ENCODE data around the gene FAM210B. TPM values are rescaled to one million over a fixed set of nuclear protein-coding genes. Genes with fewer than 3 reads are reported as not detected.
"Not testable (repeated sequence)": the region's sequence is repeated elsewhere in the genome, so short reads cannot be mapped to it uniquely, and the experiment has no call there.

The FAM210B gene
- total RNA-seq, 2 experiments from 2014 or later: 3.7 to 4.5 TPM

DNA sequence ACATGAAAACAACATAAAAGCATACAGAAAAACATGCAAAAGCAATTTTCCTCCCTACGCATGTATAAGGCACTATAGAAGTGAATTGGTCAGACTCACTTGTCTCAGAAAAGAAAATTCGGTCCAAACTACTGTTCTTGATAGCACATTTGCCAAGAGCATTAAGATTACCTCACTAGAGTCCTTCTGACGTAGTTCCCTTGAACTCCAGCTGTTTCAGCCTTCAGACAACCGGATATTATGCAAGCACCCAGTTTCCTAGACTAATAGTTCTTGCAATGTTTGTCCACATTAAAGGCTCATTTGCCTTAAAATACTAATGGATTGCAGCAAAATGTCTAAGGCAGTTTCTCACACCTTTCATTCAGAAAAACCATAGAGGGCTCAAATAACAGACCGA is 50.7 kb downstream of the FAM210B start:
- TF ChIP-seq, protein P1, sequence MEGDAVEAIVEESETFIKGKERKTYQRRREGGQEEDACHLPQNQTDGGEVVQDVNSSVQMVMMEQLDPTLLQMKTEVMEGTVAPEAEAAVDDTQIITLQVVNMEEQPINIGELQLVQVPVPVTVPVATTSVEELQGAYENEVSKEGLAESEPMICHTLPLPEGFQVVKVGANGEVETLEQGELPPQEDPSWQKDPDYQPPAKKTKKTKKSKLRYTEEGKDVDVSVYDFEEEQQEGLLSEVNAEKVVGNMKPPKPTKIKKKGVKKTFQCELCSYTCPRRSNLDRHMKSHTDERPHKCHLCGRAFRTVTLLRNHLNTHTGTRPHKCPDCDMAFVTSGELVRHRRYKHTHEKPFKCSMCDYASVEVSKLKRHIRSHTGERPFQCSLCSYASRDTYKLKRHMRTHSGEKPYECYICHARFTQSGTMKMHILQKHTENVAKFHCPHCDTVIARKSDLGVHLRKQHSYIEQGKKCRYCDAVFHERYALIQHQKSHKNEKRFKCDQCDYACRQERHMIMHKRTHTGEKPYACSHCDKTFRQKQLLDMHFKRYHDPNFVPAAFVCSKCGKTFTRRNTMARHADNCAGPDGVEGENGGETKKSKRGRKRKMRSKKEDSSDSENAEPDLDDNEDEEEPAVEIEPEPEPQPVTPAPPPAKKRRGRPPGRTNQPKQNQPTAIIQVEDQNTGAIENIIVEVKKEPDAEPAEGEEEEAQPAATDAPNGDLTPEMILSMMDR (IDR thresholded peaks at IDR 0.05): no peak
- CTCF ChIA-PET: interaction anchor here (1.1 to 1.3 kb wide), 3 partner anchors 9 to 15 kb away, joined by 3 to 4 read pairs (median 4); no protein-coding TSS in a partner anchor
- POLR2A ChIA-PET: interaction anchor here (0.8 to 1.1 kb wide), 3 partner anchors 9 to 18 kb away, joined by 3 read pairs; no protein-coding TSS in a partner anchor
- H3K9me3 Mint-ChIP-seq: peaks cover 8% of the 10 kb centered on the region
- intact Hi-C loops (cut with micrococcal nuclease): no loop called here
- no peak overlapping the region for H3K27ac Mint-ChIP-seq
- H3K4me1 Mint-ChIP-seq (ENCODE audit: low read depth): peaks cover 37% of the 10 kb centered on the region
- no peak overlapping the region for H3K4me3 Mint-ChIP-seq
- H3K27me3 Mint-ChIP-seq: no peaks in the 10 kb centered on the region
- peaks cover 59% of the 10 kb centered on the region for H3K36me3 Mint-ChIP-seq (ENCODE audit: low read depth)
- DNase-seq (no peak), ATAC-seq (no peak)

DNA sequence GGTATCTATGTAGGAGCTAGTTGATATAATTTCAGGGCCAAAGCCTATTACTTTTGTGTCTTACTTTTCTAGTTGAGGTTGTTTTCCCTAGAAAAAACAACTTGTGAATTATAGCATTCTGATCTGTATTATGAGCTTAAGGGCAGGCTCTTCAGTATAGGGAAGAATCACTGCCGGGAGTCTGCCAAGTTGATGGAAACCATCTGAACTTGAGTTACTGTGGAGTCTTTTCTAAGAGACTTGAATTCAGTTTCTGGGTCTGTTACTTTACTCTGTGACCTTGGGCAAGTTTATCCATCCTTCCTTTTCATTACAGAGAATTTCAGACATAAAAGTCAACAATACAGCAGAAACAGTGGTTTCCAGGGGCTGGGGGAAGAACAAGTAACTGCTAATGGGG is 51.2 kb downstream of the FAM210B start:
- Mint-ChIP-seq H3K36me3 (ENCODE audit: low read depth) (peaks cover 57% of the 10 kb centered on the region), H3K4me1 (ENCODE audit: low read depth) (peaks cover 40% of the 10 kb centered on the region), H3K27me3 (no peaks in the 10 kb centered on the region), H3K27ac (peak overlapping the region; percentile 35), H3K9me3 (peaks cover 8% of the 10 kb centered on the region), H3K4me3 (no peak overlapping the region)
- intact Hi-C loops (cut with micrococcal nuclease): loop anchor here (5.0 kb wide), 1 partner anchor 57 kb away; the partner anchor contains the start of gene RTF2
- no peak for ATAC-seq
- POLR2A ChIA-PET: interaction anchor here (0.6 to 1.1 kb wide), 4 partner anchors 9 to 19 kb away, joined by 3 read pairs; no protein-coding TSS in a partner anchor
- TF ChIP-seq, protein P1 (IDR thresholded peaks at IDR 0.05): no peak
- no peak for DNase-seq
- CTCF ChIA-PET: interaction anchor here (1.3 kb wide), 1 partner anchor 9 kb away, joined by 3 read pairs; no protein-coding TSS in a partner anchor

DNA sequence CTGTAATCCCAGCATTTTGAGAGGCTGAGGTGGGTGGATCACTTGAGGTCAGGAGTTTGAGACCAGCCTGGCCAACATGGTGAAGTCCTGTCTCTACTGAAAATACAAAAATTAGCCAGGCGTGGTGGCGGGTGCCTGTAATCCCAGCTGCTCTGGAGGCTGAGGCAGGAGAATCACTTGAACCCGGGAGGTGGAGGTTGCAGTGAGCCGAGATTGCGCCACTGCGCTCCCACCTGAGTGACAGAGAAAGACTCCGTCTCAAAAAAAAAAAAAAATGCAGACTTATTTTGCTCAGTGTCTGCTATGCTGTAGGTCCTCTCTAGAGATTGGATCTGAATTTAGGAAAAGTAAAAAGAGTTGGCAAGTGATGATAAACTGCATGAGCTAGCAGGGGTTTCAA is 52.5 kb downstream of the FAM210B start:
- Mint-ChIP-seq H3K27ac (peak overlapping the region; percentile 95), H3K36me3 (ENCODE audit: low read depth) (peaks cover 45% of the 10 kb centered on the region), H3K4me3 (peak overlapping the region; percentile 74), H3K4me1 (ENCODE audit: low read depth) (peaks cover 41% of the 10 kb centered on the region)
- not testable (repeated sequence) for DNase-seq, ATAC-seq, H3K9me3 Mint-ChIP-seq, H3K27me3 Mint-ChIP-seq
- intact Hi-C loops (cut with micrococcal nuclease): loop anchor here (5.0 kb wide), 1 partner anchor 56 kb away; the partner anchor contains the start of gene RTF2
- ChIA-PET CTCF (interaction anchor here (0.9 to 3.3 kb wide), 10 partner anchors 8 to 69 kb away, joined by 3 to 17 read pairs (median 4); partner anchors contain the start of genes AURKA and CSTF1), POLR2A (interaction anchor here (1.5 to 2.7 kb wide), 6 partner anchors 9 to 31 kb away, joined by 3 to 16 read pairs (median 6); partner anchors contain the start of genes AURKA and CSTF1)

DNA sequence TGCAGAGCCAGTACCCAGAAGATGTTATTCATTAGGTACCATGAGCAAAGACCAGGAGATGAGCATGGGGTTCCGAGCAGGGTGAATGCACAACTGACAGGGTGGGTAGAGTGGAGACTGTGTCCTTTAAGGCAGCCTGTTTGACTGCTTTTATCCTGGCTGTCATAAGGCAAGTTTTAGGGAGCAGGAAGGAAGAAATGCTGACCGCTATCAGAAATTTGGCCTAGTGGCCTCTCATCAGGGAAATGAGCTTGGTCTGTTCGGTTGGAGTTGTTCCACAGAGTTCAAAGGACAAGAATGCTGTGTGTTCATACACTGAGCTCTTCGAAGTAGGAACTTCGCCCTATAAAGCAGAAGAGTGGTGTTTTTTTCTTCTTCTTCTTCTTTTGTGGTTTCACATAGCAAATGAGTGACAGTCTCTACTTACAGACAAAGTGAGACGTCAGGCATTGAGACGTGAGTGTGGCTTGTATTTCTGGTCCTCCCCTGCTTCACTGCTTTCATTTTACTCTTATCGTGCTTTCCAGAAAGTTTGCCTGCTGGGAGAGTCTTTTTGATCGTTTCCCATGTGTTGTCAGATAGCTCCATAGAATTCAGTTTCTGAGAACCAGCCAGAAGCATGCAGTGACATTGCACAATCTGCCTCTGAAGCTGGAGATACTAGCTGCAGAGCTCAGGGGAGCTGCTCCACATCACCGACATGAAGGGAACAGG is 53.1 kb downstream of the FAM210B start, which contains the start of gene CASS4:
Gene CASS4, plus strand, starts transcription at position 502 of the 714 bp plus-strand sequence. Its CDS starts 199 bp downstream, at position 701.
- ChIA-PET POLR2A (interaction anchor here (0.7 to 2.7 kb wide), 12 partner anchors 9 to 57 kb away, joined by 3 to 16 read pairs (median 4); partner anchors contain the start of genes AURKA, CSTF1 and RTF2), CTCF (interaction anchor here (0.9 to 3.3 kb wide), 13 partner anchors 8 to 139 kb away, joined by 3 to 17 read pairs (median 4); partner anchors contain the start of genes AURKA and CSTF1)
- H3K4me3 Mint-ChIP-seq: peak within 1 kb of the TSS; percentile 74
- TF ChIP-seq, protein P1 (IDR thresholded peaks at IDR 0.05): no peak
- H3K36me3 Mint-ChIP-seq (ENCODE audit: low read depth): peaks cover 44% of the 10 kb centered on the region
- DNase-seq: peak; percentile 59
- peak within 1 kb of the TSS; percentile 95 for H3K27ac Mint-ChIP-seq
- no peaks in the 10 kb centered on the region for H3K27me3 Mint-ChIP-seq
- H3K9me3 Mint-ChIP-seq: peaks cover 8% of the 10 kb centered on the region
- peak; percentile 57 for ATAC-seq
- H3K4me1 Mint-ChIP-seq (ENCODE audit: low read depth): peaks cover 48% of the 10 kb centered on the region
- intact Hi-C loops (cut with micrococcal nuclease): loop anchor here (5.0 kb wide), 1 partner anchor 55 kb away; the partner anchor contains the start of gene RTF2

DNA sequence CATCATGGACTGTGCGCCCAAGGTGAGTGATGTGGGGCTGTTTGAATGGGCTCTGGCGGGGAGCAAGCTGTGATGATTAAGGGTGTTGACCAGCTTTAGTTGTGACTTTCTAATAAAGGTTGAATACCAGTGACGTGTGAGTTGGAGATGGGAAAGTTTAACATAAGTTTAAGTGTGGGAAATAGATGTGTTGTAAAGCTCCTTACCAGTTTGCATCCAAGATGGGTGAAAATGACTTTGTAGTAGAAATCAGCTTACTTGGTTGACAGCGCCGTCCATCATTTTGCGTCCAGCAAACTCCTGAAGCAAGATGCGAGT is 53.7 kb downstream of the FAM210B start:
- Mint-ChIP-seq H3K4me3 (peak overlapping the region; percentile 74), H3K4me1 (ENCODE audit: low read depth) (peaks cover 53% of the 10 kb centered on the region), H3K9me3 (peaks cover 8% of the 10 kb centered on the region), H3K27ac (peak overlapping the region; percentile 95), H3K27me3 (no peaks in the 10 kb centered on the region), H3K36me3 (ENCODE audit: low read depth) (peaks cover 45% of the 10 kb centered on the region)
- POLR2A ChIA-PET: interaction anchor here (0.6 to 2.7 kb wide), 14 partner anchors 8 to 56 kb away, joined by 3 to 16 read pairs (median 4); partner anchors contain the start of genes AURKA, CSTF1 and RTF2
- intact Hi-C loops (cut with micrococcal nuclease): loop anchor here (5.0 kb wide), 1 partner anchor 55 kb away; the partner anchor contains the start of gene RTF2
- no peak for DNase-seq
- CTCF ChIA-PET: interaction anchor here (0.8 to 3.3 kb wide), 13 partner anchors 9 to 138 kb away, joined by 3 to 17 read pairs (median 4); partner anchors contain the start of genes AURKA and CSTF1
- TF ChIP-seq, protein P1 (IDR thresholded peaks at IDR 0.05): no peak
- ATAC-seq: no peak
